PFSK-1 (cell line): ENCODE measurements around the gene MYO16.

ENCODE experiments used
- FOXP2 ChIP-seq: optimal IDR thresholded peaks from 2 replicates; pipeline ENCODE3; 2011; ENCODE audit warnings: borderline replicate concordance, control low read depth, inconsistent platforms; ENCODE audit not compliant: insufficient read depth; ENCODE audit errors: extremely low read length, extremely low read depth
- POLR2AphosphoS5 ChIP-seq: IDR thresholded peaks from 2 replicates; pipeline ENCODE4 v1.6.1; 2012; ENCODE audit warnings: low read depth, mild to moderate bottlenecking, control low read depth, low read length, moderate library complexity
- REST ChIP-seq, 2 experiments: IDR thresholded peaks; 2 replicates each; pipeline versions ENCODE4 v1.6.1 to v1.8.0; 2011 to 2012; ENCODE audit warnings: low read depth in 2 of 2, low read length in 2 of 2, control low read depth in 1 of 2, inconsistent platforms in 1 of 2, mild to moderate bottlenecking in 1 of 2, moderate library complexity in 1 of 2; ENCODE audit not compliant: insufficient read depth in 1 of 2
- SIN3A ChIP-seq: IDR thresholded peaks from 2 replicates; pipeline ENCODE4 v1.6.1; 2012; ENCODE audit warnings: mild to moderate bottlenecking, low read length, moderate library complexity, borderline replicate concordance; ENCODE audit not compliant: insufficient read depth
- TAF1 ChIP-seq: IDR thresholded peaks from 2 replicates; pipeline ENCODE4 v1.6.1; 2012; ENCODE audit warnings: low read length, control low read depth, borderline replicate concordance; ENCODE audit not compliant: insufficient read depth

- TF ChIP-seq POLR2AphosphoS5 (no peak), SIN3A (no peak), TAF1 (no peak), FOXP2 (no peak), REST (IDR thresholded peaks at IDR 0.05; ENCODE audit: insufficient read depth in 1 of 2, low read depth in 2 of 2, low read length in 2 of 2) (no peak)
Observed at GRCh38 chr13:108927615-108928014, 298.2 kb downstream of the MYO16 start.
